HG03066 (cell line): ENCODE measurements around the gene CDK6.

Source experiments
- ATAC-seq: cut with Tn5 transposase; IDR thresholded peaks from one replicate; pipeline ENCODE4 v1.9.1; 2021; ENCODE audit warnings: low read depth; ENCODE audit not compliant: unreplicated experiment

CDK6 gene

GRCh38 chr7:92717623-92717992 lies 118.8 kb downstream of the CDK6 start:
- no peak for ATAC-seq

DNA sequence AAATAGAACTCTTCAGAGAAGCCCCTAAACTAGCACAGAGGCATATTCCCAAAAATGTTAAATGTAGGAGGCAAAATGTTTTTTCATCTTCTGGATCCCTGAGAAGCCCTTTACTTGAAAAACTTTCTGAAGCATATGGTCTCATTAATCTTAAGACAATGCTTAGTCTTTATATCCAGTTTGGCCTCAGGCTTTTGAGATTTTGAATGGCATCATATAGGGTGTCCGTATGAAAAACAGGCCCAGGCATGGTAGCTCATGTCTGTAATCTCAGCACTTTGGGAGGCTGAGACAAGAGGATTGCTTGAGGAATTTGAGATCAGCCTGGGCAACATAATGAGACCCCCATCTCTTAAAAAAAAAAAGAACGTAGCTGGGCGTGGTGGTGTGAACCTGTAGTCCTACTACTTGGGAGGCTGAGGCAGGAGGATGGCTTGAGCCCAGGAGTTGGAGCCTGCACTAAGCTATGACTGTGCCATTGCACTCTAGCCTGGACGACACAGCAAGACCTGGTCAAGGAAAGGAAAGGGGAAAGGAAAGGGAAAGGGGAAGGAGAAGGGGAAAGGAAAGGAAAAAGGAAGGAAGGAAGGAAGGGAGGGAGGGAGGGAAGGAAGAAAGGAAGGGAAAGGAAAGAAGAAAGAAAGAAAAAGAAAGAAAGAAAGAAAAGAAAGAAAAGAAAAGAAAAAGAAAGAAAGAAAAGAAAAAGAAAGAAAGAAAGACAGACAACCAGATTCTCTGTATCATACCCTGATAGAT lies 119.4 kb downstream of the CDK6 start:
- no peak for ATAC-seq

GRCh38 chr7:92715963-92716362 lies 120.4 kb downstream of the CDK6 start:
- no peak for ATAC-seq

DNA sequence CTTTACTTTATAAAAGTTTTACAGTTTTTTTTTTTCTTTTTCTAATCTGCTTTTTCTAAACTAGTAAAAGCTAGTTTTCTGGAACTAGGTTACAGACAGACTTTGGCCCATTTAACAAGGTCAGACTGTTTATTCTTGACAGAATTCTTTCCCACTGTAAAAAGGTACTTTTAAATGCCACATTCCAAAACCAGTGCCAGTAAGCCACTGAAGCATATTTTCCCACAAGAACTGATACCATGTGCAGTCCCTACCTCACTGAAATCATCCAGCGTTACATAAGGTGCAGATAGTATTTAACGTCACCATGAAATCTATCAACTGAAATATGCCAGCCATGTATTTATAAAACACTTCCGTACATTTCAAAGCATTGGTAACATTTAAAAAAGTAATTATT lies 121.6 kb downstream of the CDK6 start:
- no peak for ATAC-seq

DNA sequence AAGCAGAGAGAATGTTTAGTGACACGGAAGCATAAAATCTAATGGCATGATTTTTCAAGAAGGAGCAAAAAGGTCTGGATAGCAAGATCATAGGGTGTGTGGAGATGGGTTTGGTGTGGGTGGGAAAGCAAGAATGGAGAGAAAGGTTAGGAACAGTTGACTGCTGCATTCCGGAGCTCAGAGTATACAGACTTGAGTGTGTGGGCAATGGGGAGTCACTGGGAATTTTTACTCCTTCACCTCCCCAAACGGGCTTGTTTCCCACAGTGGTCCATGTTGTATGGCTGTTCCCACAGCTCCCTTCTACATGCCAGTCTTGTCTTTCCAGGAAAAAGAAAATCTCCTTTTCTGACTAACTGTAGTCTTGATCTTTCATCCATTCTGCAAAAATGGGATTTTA lies 122.1 kb downstream of the CDK6 start:
- ATAC-seq = no peak

DNA sequence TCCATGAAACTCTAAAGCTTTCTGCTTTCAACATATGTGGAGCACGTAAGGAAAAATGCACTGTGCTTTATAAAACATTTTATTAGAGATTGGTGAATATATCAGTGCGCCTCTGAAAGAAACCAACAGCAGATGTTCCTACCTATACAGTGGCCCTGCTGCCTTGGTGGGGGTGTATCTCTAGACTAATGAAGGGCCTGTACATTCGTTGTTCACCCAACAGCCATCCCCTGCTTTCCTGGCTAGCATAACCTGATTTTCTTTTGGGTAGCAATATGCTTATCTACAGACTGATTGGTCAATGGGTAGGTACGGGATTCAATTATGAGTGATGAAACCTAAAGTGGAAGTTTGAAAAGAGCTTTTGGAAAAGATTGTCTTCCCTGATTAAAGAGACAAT lies 126.5 kb downstream of the CDK6 start:
- ATAC-seq = no peak

GRCh38 chr7:92709150-92709549 lies 127.2 kb downstream of the CDK6 start:
- ATAC-seq = no peak

DNA sequence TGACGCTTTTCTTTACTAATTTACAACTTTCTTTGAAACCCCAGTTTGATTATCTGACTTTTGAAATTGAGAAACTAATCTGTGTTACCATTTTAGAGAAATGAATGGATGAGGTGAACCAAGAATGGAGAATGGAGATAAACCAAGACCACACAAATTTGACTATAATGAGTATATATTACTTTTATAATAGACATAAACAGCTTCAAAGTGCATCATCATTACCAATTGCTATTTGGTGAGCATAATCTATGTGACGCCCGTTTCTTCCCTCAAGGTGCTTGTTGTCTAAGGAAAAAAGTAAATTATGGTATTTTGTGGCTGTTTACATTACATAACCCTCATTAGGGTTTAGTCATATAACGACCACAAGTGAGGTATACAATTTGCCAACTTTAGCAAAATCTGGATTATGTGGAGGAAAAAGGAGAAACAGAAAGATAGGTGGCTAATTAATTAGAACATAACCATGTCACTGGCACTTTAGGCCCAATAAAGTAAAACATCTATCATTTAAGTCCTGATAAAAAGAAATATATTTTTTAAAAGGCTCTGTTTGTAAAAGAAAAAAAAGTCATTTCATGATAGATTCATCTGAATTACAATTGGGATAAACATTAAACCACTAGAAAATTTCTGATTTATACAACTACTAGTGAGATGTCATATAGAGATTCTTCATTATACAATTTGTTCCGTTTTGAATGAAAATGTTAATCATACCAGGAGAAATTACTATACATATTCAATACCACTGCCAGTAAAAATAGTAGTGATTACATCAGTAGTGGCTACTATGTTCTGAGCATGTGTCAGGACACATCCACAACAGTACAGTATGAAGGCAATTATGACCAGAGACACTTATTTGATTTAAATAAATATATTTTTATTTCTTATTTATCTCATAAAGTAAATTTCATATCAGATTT lies 128.0 kb downstream of the CDK6 start:
- no peak for ATAC-seq

- no peak for ATAC-seq
These were observed 128.9 kb downstream of the CDK6 start for GRCh38 chr7:92707435-92707834.

DNA sequence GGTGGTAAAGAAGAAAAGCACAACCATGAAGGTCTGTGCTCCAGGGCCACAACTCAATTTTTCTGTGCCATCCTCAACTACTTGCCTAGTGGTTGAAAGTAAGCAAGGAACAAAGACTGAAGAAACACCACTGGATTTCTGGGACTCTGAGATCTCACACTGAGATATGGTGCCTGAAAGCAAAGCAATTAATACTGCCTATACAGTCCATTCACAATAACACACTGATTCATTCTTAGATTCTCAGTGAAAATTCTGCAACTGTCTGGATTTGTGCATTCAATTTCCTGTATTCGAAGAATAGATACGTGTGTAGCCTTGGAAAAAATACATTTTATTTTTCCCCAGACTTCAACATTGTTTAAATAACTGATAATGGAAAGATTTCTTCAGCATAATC lies 129.8 kb downstream of the CDK6 start:
- no peak for ATAC-seq

DNA sequence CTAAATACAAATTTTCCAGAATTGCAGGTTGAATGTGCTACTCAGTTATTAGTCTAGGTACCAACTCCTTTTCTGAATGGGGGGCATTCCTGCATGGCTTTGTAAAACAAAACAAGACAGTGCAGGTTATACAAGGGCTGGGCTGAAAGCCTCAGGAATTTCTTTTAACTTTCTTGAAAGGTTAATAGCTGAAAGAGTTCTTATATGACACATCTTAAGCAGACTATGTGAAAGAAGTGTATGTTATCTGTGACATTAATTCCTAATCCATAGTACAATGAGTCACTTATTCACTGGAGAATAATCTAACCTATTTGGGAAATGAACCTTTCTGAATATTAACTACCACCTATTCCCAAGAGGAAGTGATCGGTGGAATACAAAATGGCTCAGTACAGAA lies 130.5 kb downstream of the CDK6 start:
- ATAC-seq = no peak

DNA sequence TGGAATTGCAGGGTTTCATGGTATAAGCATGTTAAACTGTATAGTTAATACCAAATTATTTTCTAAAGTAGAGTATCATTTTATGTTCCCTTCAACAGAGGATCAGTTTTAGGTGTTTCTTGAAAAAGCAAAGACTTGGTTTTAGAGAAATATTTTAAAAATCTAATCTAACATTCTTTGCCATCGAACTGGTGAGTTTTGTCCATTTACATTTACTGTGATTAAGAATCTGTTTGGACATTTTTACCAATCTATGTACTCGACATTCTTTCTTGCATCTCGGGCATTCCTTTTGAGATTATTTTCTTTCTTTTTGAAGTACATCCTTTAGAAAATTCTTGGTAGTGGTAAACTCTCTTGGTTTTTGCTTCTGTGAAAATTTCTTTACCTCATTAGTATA lies 131.5 kb downstream of the CDK6 start:
- ATAC-seq = no peak

- ATAC-seq = no peak
These were observed 133.8 kb downstream of the CDK6 start for GRCh38 chr7:92702535-92702934.

DNA sequence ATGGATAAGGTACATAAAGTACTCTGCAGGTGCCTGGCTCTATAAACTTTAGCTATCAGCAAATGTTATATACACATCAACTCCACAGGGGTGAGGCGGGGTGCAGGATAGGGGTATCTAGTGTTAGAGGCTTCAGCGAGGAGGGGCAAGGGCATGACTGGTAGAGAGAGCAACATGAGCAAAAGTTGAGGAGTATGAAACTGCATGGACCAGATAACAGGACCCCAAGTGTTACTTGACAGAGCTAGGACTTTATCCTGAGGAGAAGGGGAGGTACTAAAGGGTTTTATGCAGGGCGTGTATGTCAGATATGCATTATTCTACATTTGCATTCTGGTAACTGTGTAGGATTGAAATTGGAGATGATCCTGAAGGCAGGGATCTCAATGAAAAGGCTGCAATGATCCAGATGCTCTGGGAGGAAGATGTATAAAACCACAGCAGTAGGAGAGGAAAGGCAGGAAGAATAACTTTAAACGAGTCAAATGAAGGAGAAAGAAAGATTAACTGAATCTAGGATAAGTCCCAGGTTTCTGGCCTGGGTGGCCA lies 136.3 kb downstream of the CDK6 start:
- ATAC-seq = no peak

GRCh38 chr7:92699560-92699959 lies 136.8 kb downstream of the CDK6 start:
- ATAC-seq = no peak

DNA sequence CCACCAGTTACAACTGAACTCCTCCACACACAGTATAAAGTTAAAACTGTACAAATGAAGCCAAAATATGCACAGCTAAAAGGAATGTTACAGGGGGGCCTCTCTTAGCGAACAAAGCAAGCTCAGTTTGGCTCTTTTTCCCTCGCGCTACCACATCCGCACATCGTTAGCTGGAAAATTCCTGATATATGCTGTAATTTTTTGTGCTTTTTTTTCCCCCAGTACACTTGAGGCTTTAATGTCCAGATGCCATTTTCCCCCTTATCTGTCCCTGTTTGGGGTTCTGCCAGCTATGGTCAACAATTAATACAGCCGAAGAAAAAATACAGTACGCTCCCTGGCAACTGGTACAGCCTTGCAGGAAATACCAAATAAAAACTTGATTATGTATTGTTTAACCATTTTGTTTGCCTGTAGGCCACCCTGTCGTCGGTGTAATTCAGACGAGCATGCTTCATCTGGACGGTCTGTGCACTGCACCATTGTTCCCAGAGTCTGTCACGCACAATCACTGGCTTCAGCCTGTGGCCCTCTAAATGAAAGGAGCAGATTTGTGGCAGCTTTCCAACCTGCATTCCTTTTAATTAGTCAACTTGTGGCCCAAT lies 138.0 kb downstream of the CDK6 start:
- no peak for ATAC-seq

- no peak for ATAC-seq
These were observed 139.0 kb downstream of the CDK6 start for GRCh38 chr7:92697414-92697813.

- ATAC-seq = no peak
These were observed 139.4 kb downstream of the CDK6 start for GRCh38 chr7:92697012-92697411.

- ATAC-seq = no peak
These were observed 139.8 kb downstream of the CDK6 start for GRCh38 chr7:92696584-92696983.

GRCh38 chr7:92695308-92696261 lies 140.8 kb downstream of the CDK6 start:
- no peak for ATAC-seq
